ENCODE measurements around the gene DDC. TPM values are rescaled to one million over a fixed set of nuclear protein-coding genes. Genes with fewer than 3 reads are reported as not detected.

The DDC gene
- polyA plus RNA-seq, 2 of the 4 experiments (the other 2 are of a cell fraction) = 1.3 to 2.8 TPM

DNA sequence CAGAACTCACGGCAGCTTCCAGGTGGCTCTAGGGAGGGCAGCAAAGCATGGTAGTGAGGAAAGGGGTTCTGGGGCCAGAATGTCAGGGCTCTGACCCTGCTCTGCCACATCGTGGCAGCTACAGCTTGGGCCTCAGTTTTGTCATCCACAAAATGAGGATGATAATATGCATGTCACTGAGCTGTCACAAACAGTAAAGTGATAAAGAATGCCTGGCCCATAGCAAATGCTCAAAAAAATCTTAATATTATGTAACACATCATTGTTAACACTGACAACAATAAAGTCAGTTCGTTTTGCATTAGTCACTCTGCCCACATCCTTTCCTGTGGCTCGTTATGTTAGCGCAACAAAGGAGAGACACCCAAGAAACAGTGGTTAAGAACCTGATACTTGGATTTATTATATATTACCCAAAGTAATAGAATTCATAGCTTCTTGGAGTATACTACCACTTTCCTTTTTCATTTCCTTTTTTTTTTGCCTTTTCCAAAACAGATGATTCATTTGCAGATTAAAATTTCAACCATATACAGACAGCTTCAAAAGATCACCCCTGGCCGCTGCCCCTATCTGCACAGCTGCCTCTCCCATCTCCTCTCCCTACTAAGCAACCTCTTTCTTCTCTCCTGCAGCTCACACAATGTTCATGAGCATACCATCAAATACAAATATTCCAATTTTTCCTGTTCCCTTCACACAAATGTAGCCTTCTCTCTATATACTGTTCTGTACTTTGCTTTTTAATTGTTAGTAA lies 45.5 kb upstream of the DDC start:
- no peak for ATAC-seq
- Histone ChIP-seq H3K4me1 (no peaks in the 10 kb centered on the region), H3K4me3 (no peak overlapping the region), H3K27ac (no peak overlapping the region), H3K9me3 (no peaks in the 10 kb centered on the region), H3K4me2 (no peak overlapping the region)
- CTCF ChIA-PET = interaction anchor here (1.6 to 2.6 kb wide), 4 partner anchors 10 to 531 kb away, joined by 3 to 12 read pairs (median 8); no protein-coding TSS in a partner anchor
- TF ChIP-seq MAZ (IDR thresholded peaks at IDR 0.05; ENCODE audit: borderline replicate concordance, low read depth, low read length) = no peak
- TF ChIP-seq GATA3 (IDR thresholded peaks at IDR 0.05; ENCODE audit: borderline replicate concordance) = no peak
- no peak for TF ChIP-seq FOSL2 (IDR thresholded peaks at IDR 0.05)
- no peak for TF ChIP-seq FOSL2 (CRISPR knock-in tag; IDR thresholded peaks at IDR 0.05)
- TF ChIP-seq, protein P1, sequence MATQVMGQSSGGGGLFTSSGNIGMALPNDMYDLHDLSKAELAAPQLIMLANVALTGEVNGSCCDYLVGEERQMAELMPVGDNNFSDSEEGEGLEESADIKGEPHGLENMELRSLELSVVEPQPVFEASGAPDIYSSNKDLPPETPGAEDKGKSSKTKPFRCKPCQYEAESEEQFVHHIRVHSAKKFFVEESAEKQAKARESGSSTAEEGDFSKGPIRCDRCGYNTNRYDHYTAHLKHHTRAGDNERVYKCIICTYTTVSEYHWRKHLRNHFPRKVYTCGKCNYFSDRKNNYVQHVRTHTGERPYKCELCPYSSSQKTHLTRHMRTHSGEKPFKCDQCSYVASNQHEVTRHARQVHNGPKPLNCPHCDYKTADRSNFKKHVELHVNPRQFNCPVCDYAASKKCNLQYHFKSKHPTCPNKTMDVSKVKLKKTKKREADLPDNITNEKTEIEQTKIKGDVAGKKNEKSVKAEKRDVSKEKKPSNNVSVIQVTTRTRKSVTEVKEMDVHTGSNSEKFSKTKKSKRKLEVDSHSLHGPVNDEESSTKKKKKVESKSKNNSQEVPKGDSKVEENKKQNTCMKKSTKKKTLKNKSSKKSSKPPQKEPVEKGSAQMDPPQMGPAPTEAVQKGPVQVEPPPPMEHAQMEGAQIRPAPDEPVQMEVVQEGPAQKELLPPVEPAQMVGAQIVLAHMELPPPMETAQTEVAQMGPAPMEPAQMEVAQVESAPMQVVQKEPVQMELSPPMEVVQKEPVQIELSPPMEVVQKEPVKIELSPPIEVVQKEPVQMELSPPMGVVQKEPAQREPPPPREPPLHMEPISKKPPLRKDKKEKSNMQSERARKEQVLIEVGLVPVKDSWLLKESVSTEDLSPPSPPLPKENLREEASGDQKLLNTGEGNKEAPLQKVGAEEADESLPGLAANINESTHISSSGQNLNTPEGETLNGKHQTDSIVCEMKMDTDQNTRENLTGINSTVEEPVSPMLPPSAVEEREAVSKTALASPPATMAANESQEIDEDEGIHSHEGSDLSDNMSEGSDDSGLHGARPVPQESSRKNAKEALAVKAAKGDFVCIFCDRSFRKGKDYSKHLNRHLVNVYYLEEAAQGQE (IDR thresholded peaks at IDR 0.05) = no peak
- TF ChIP-seq, protein P2, sequence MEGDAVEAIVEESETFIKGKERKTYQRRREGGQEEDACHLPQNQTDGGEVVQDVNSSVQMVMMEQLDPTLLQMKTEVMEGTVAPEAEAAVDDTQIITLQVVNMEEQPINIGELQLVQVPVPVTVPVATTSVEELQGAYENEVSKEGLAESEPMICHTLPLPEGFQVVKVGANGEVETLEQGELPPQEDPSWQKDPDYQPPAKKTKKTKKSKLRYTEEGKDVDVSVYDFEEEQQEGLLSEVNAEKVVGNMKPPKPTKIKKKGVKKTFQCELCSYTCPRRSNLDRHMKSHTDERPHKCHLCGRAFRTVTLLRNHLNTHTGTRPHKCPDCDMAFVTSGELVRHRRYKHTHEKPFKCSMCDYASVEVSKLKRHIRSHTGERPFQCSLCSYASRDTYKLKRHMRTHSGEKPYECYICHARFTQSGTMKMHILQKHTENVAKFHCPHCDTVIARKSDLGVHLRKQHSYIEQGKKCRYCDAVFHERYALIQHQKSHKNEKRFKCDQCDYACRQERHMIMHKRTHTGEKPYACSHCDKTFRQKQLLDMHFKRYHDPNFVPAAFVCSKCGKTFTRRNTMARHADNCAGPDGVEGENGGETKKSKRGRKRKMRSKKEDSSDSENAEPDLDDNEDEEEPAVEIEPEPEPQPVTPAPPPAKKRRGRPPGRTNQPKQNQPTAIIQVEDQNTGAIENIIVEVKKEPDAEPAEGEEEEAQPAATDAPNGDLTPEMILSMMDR (IDR thresholded peaks at IDR 0.05) = no peak
- 75% methylated on average over 6 of the region's 6 CpGs for WGBS (ENCODE audit: missing lambda C conversion rate)
- POLR2A ChIA-PET = no interaction called here
- DNase-seq (ENCODE audit: low read depth in 1 of 2, low spot score in 1 of 2) = no peak
- no peak for FAIRE-seq

DNA sequence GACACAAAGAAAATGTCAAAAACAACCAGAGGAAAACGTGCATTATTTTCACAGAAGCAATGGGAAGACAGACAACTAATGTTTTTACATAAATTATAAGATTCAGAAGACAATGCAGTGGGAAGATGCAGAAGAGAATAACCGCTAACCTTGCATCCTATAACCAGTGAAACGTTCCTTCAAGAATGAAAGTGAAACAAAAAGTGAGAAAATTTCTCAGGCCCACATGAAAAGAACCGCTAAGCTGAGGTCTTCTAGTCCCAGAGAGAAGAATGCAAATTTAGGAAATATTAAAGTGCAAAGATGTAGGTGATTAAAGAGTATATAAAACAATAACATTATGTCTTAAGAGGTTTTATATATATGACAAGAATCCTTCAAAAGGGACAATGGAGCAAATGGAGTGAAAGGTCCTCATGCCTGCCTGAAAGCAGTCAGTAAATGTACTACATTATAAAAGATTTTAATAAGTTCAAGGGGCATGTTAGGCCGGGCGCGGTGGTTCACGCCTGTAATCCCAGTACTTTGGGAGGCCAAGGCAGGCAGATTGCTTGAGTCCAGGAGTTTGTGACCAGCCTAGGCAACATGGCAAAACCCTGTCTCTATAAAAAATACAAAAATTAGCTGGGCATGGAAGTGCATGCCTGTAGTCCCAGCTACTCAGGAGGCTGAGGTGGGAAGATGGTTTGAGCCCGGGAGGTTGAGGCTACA lies 43.1 kb upstream of the DDC start:
- CTCF ChIA-PET = interaction anchor here (1.0 to 2.4 kb wide), 5 partner anchors 10 to 140 kb away, joined by 3 to 10 read pairs (median 4); no protein-coding TSS in a partner anchor

More for the DNA sequence above, 43.1 kb upstream of the DDC start:
- FAIRE-seq (no peak), DNase-seq (ENCODE audit: low read depth in 1 of 2, low spot score in 1 of 2) (no peak), ATAC-seq (no peak)
- Histone ChIP-seq H3K4me1 (no peaks in the 10 kb centered on the region), H3K27ac (no peak overlapping the region), H3K9me3 (no peaks in the 10 kb centered on the region), H3K4me3 (no peak overlapping the region), H3K4me2 (no peak overlapping the region)
- TF ChIP-seq HOXB5 (CRISPR knock-in tag; IDR thresholded peaks at IDR 0.05) (no peak), BHLHE40 (IDR thresholded peaks at IDR 0.05; ENCODE audit: low read depth, low read length) (no peak), PHF8 (IDR thresholded peaks at IDR 0.05; ENCODE audit: borderline replicate concordance, low read depth) (no peak), FOSB (CRISPR knock-in tag; IDR thresholded peaks at IDR 0.05) (no peak), CBX8 (IDR thresholded peaks at IDR 0.05) (no peak), POLR2AphosphoS2 (conservative IDR thresholded peaks at IDR 0.05; ENCODE audit: low read length) (no peak), CBX2 (IDR thresholded peaks at IDR 0.05; ENCODE audit: borderline replicate concordance, low read depth) (no peak), MAZ (IDR thresholded peaks at IDR 0.05; ENCODE audit: borderline replicate concordance, low read depth, low read length) (no peak), KDM5A (IDR thresholded peaks at IDR 0.05) (no peak), CHD2 (IDR thresholded peaks at IDR 0.05; ENCODE audit: low read length, partially characterized antibody) (no peak), TFCP2L1 (CRISPR knock-in tag; IDR thresholded peaks at IDR 0.05) (no peak), HOXA7 (CRISPR knock-in tag; IDR thresholded peaks at IDR 0.05) (no peak), TP53 (CRISPR knock-in tag; IDR thresholded peaks at IDR 0.05) (no peak)
- TF ChIP-seq, protein P3, sequence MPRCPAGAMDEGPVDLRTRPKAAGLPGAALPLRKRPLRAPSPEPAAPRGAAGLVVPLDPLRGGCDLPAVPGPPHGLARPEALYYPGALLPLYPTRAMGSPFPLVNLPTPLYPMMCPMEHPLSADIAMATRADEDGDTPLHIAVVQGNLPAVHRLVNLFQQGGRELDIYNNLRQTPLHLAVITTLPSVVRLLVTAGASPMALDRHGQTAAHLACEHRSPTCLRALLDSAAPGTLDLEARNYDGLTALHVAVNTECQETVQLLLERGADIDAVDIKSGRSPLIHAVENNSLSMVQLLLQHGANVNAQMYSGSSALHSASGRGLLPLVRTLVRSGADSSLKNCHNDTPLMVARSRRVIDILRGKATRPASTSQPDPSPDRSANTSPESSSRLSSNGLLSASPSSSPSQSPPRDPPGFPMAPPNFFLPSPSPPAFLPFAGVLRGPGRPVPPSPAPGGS (IDR thresholded peaks at IDR 0.05) = no peak
- TF ChIP-seq, protein P4, sequence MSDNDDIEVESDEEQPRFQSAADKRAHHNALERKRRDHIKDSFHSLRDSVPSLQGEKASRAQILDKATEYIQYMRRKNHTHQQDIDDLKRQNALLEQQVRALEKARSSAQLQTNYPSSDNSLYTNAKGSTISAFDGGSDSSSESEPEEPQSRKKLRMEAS (IDR thresholded peaks at IDR 0.05) = no peak
- TF ChIP-seq, protein P5, sequence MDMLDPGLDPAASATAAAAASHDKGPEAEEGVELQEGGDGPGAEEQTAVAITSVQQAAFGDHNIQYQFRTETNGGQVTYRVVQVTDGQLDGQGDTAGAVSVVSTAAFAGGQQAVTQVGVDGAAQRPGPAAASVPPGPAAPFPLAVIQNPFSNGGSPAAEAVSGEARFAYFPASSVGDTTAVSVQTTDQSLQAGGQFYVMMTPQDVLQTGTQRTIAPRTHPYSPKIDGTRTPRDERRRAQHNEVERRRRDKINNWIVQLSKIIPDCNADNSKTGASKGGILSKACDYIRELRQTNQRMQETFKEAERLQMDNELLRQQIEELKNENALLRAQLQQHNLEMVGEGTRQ (IDR thresholded peaks at IDR 0.05) = no peak
- POLR2A ChIA-PET = no interaction called here
- 84% methylated on average over 9 of the region's 9 CpGs for WGBS (ENCODE audit: missing lambda C conversion rate)
